IMR-90 (cell line): ENCODE results near the gene MICAL2. TPM values are rescaled to one million over a fixed set of nuclear protein-coding genes. Genes with fewer than 3 reads are reported as not detected.

Experiments
- MXI1 ChIP-seq: IDR thresholded peaks from 2 replicates; pipeline ENCODE4 v1.6.1; 2012; ENCODE audit warnings: low read depth, mild to moderate bottlenecking, low read length, moderate library complexity, borderline replicate concordance
- POLR2A ChIP-seq: IDR thresholded peaks from 2 replicates; pipeline ENCODE4 v1.6.1; 2012; ENCODE audit warnings: mild to moderate bottlenecking, low read depth, low read length
- RCOR1 ChIP-seq: IDR thresholded peaks from 2 replicates; pipeline ENCODE4 v1.6.1; 2012; ENCODE audit warnings: mild to moderate bottlenecking, low read length, improper control_type of control experiment; ENCODE audit not compliant: insufficient replicate concordance
- polyA plus RNA-seq, 3 experiments: library from polyadenylated mRNA; depleted of rRNA; stranded (reverse); fragments of >200 nt; gene quantifications; 2 replicates each; pipeline ENCODE4 v1.2.3, GENCODE V29; 2012; ENCODE audit warnings: low replicate concordance in 1 of 3
- total RNA-seq: library from RNA; depleted of rRNA; stranded (reverse); fragments of >200 nt; gene quantifications from 2 replicates; pipeline ENCODE4 v1.2.3, GENCODE V29; 2012

Gene MICAL2
- total and polyA plus RNA-seq, 2 of the 4 experiments (the other 2 are of a cell fraction) = 170 to 336 TPM

DNA sequence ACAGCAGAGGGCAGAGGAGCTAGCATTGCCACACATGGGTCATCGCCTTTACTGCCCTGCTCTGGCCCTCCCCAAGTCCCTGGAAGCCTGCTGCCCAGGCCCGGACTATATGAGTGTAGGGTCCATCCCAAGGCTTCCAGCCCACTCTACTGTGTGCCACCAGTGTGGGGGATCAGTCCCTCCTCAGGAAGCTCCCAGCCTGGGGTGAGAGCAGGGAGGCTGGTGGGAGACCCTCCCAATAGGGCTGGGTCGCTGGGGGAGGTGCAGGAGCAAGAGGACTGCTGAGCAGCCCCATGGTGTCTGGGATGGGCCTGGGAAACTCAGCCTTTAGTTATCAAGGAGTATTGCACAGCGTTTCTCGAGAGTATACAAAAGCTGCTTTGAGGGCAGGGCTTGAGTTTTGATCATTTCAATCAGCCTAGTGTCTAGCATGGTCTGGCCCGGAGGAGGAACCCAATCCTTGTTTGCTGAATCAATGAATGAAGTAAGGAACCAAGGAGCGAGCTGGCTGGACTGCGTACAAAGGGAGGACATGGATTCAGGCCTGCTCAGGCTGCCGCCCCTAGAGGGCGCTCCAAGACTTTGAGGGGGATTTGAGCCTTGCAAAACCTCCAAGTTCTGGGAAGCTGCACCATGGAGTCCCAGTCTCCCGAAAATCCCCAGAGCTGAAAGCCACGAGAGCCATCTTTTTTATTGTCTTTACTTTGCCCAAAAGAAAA lies 178.0 kb downstream of the MICAL2 start (continued):
- TF ChIP-seq RCOR1 = no peak
- TF ChIP-seq MXI1 = 0 out of 2 replicates have a peak, but pooled peaks have one; percentile 38
- TF ChIP-seq POLR2A = no peak
